ENCODE results near the gene KIF6.

The KIF6 gene

DNA sequence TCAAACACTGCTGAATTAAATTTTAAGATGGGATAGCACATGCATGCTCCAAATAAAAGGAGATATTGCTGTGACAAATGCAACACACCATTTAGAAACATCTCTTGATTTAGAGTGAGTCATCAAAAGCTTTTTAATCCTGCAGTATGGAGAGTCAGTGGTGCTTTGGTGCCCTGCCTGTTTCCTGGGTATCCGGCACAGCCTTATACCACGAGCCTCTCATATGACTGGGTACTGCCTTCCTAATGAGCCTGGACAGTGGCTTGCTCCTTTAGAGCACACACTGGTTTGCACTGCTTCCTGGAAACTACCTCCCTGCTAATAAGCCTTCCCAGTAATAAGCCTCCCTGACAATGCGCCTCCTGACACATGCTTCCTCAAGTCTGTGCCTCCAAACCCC, 337.4 kb downstream of the KIF6 start:
- Histone ChIP-seq H3K27me3 (ENCODE audit: control insufficient read depth, insufficient read depth, low read length) (no peaks in the 10 kb centered on the region), H3K9me3 (ENCODE audit: control insufficient read depth, low read length) (no peaks in the 10 kb centered on the region), H3K9ac (ENCODE audit: low read length) (no peak overlapping the region), H3K36me3 (ENCODE audit: control insufficient read depth, insufficient read depth, low read length) (no peaks in the 10 kb centered on the region), H3K4me3 (ENCODE audit: low read length) (no peak overlapping the region), H3K4me1 (ENCODE audit: control insufficient read depth, insufficient read depth, low read length) (no peaks in the 10 kb centered on the region)

DNA sequence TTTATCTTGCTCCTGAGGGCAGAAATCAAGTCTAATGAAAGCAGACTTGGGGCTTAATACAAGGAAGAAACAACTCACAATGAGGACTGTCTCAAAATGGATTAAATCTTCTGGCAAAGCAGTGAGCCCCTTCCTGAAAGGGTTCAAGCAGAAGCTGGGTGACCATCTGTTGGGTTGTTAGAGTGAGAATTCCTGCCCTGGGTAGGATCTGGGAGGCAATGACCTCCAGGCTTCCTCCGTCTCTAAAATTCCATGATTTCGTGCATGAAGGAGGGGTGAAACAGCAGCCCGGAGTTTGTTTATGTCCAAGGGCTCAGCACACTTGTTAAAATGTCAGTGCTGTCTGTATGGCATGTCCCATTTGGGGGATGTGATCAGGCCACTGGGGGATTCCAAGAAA, 338.7 kb downstream of the KIF6 start:
- no peaks in the 10 kb centered on the region for H3K4me1 ChIP-seq (ENCODE audit: control insufficient read depth, insufficient read depth, low read length)
- no peak overlapping the region for H3K9ac ChIP-seq (ENCODE audit: low read length)
- H3K27me3 ChIP-seq (ENCODE audit: control insufficient read depth, insufficient read depth, low read length): no peaks in the 10 kb centered on the region
- H3K36me3 ChIP-seq (ENCODE audit: control insufficient read depth, insufficient read depth, low read length): no peaks in the 10 kb centered on the region
- no peak overlapping the region for H3K4me3 ChIP-seq (ENCODE audit: low read length)
- no peaks in the 10 kb centered on the region for H3K9me3 ChIP-seq (ENCODE audit: control insufficient read depth, low read length)

DNA sequence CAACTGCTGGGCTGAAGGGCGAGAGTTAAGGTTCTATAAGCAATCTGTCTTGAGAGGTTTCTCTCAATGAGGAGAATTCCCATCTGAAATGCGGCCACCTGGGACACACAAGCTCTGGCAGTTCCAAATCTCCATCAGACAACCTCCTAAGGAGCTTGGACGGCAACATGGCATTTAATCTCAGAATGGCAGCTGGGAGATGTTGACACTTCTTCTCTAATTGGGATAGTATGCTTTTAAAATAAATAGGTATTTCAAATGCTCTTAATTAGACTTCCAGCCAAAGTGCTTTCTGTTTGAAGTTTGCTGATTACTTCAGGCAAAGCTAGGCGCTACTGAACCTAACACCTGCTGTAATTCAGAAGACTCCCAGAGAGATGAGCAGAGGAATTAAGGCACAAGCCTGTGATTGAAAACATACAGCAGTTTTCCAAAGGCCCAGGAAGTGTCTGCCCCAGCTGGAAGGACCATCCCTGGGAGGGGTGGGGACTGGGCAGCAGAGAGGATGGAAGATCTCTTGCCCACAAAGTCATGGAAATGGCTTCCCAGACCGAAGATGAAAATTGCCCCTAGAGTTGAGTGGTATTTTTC, 343.6 kb downstream of the KIF6 start:
- H3K9ac ChIP-seq (ENCODE audit: low read length): no peak overlapping the region
- no peaks in the 10 kb centered on the region for H3K4me1 ChIP-seq (ENCODE audit: control insufficient read depth, insufficient read depth, low read length)
- no peaks in the 10 kb centered on the region for H3K27me3 ChIP-seq (ENCODE audit: control insufficient read depth, insufficient read depth, low read length)
- no peak overlapping the region for H3K4me3 ChIP-seq (ENCODE audit: low read length)
- no peaks in the 10 kb centered on the region for H3K36me3 ChIP-seq (ENCODE audit: control insufficient read depth, insufficient read depth, low read length)
- no peaks in the 10 kb centered on the region for H3K9me3 ChIP-seq (ENCODE audit: control insufficient read depth, low read length)

DNA sequence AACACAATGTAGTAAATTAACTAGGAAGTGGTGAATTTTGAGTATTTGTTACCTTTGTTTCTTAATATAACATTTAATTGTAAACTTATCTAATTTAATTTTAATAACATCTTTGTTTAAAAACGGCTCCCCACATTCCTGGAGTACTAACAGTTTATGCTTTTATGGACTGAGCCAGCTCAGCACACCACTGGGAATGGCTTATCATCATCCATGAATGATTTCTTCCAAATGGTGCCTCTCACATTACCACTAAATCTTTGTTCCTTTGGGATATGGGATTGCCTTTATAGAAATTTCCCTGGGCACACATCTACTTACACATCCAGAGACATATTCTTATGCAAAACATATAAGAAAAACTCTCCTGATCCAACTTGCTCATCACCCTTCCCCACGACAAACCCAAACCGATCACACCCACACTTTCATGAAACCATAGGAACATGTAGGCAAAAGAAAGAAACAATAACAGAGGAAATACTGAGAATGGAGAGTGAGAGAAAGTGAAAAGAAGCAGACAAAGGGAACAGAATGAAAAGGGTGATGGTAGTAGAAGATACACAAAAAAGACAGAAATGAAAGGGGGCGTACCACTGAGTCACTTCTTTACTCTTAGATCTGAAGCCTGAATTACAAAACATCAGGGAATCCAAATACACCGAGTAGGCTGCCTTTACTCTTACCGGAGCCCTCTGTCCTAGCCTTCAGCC, 344.2 kb downstream of the KIF6 start:
- H3K4me3 ChIP-seq (ENCODE audit: low read length): no peak overlapping the region
- H3K9ac ChIP-seq (ENCODE audit: low read length): no peak overlapping the region
- no peaks in the 10 kb centered on the region for H3K36me3 ChIP-seq (ENCODE audit: control insufficient read depth, insufficient read depth, low read length)
- H3K9me3 ChIP-seq (ENCODE audit: control insufficient read depth, low read length): no peaks in the 10 kb centered on the region
- no peaks in the 10 kb centered on the region for H3K27me3 ChIP-seq (ENCODE audit: control insufficient read depth, insufficient read depth, low read length)
- H3K4me1 ChIP-seq (ENCODE audit: control insufficient read depth, insufficient read depth, low read length): no peaks in the 10 kb centered on the region

DNA sequence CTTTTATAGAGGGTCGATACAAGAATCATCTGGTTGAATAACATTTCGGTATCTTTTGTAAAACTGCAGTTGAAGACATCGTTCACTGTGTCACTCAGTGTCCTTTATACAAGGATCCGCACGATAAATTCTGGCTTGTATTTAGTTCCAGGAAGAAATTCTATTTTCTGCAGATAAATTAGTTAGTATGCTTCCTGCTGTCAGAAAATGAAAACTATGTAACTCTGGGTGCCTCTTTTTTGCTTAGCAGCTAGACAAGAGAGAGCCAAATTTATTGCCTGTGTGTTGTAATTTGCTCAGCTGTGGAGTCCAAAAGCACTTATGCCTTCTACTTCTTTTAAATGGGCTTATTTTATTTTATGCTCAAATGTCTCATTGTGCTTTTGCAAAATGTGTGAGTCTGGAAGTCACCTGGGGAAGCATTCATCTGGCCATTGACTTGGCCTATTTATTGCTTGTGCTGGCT, 346.2 kb downstream of the KIF6 start:
- Histone ChIP-seq H3K27me3 (ENCODE audit: control insufficient read depth, insufficient read depth, low read length) (no peaks in the 10 kb centered on the region), H3K4me3 (ENCODE audit: low read length) (no peak overlapping the region), H3K4me1 (ENCODE audit: control insufficient read depth, insufficient read depth, low read length) (no peaks in the 10 kb centered on the region), H3K36me3 (ENCODE audit: control insufficient read depth, insufficient read depth, low read length) (no peaks in the 10 kb centered on the region), H3K9ac (ENCODE audit: low read length) (no peak overlapping the region), H3K9me3 (ENCODE audit: control insufficient read depth, low read length) (no peaks in the 10 kb centered on the region)

DNA sequence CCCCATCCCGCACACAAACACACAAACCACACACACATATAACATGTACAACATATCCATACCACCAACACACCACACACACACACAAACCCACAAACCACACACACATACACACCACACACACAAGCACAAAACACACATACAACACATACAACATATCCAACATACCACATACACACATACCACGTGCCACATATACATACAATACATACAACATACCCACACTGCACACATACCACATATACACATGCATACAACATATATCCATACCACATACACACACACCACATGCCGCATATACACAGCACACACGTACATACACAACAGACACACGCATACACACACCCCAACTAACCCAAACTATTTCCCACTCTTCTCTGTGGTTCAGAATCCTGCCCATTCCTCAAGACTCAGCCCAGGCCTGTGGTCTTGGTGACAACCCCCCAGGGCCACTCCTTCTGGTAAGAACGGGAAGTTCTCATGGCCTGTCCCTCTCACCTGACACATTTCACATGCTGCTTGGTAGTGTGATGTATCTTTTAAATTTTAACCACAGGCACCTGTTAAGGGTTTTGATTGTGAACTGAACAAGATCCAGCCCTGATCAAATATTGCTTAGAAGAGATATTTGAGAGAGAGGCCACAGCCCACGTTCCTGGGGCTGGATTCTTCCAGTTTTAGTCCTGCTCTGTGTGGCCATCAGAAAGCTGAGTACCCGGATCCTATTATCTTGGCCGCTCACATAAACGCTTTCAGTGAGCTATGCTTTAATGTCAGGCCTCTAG, 346.8 kb downstream of the KIF6 start:
- no peaks in the 10 kb centered on the region for H3K27me3 ChIP-seq (ENCODE audit: control insufficient read depth, insufficient read depth, low read length)
- no peak overlapping the region for H3K4me3 ChIP-seq (ENCODE audit: low read length)
- H3K36me3 ChIP-seq (ENCODE audit: control insufficient read depth, insufficient read depth, low read length): no peaks in the 10 kb centered on the region
- no peaks in the 10 kb centered on the region for H3K4me1 ChIP-seq (ENCODE audit: control insufficient read depth, insufficient read depth, low read length)
- H3K9me3 ChIP-seq (ENCODE audit: control insufficient read depth, low read length): no peaks in the 10 kb centered on the region
- no peak overlapping the region for H3K9ac ChIP-seq (ENCODE audit: low read length)

DNA sequence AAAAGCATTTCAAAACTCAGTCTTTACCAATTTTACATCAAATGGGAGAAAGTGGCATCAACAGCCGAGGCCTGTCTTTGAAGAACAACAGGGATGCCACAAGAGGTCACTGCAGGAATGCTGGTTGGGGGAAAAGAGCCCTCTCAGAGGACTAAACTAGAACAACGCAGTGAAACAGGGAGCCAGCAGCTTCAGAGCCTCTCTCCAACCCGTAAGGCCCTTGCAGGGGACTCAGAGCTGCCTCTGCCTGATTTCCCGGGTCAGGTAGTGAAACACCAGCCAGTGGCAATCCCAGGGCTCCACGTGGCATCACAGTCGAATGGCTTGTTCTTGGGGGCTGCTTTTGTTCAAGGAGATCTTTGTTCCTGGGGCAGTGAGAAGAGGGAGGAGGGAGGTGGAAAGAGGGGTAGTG, 347.7 kb downstream of the KIF6 start:
- Histone ChIP-seq H3K36me3 (ENCODE audit: control insufficient read depth, insufficient read depth, low read length) (no peaks in the 10 kb centered on the region), H3K4me1 (ENCODE audit: control insufficient read depth, insufficient read depth, low read length) (no peaks in the 10 kb centered on the region), H3K4me3 (ENCODE audit: low read length) (no peak overlapping the region), H3K9me3 (ENCODE audit: control insufficient read depth, low read length) (no peaks in the 10 kb centered on the region), H3K9ac (ENCODE audit: low read length) (no peak overlapping the region), H3K27me3 (ENCODE audit: control insufficient read depth, insufficient read depth, low read length) (no peaks in the 10 kb centered on the region)

DNA sequence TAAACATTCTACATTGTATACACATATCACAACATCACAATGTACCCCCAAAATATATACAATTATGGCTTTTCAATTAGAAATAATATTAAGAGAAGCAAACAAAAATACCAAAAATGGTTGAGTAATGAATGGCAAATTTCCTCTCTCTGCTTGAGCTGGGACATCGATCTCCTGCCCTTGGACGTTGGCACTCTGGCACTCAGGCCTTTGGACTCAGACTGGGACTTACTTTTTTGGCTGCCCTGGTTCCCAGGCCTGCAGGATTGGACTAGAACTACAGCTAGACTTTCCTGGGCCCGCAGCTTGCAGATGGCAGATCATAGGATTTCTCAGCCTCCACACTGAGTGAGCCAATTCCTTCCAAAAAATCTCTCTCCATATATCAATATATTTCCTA, 349.8 kb downstream of the KIF6 start:
- Histone ChIP-seq H3K4me3 (ENCODE audit: low read length) (no peak overlapping the region), H3K9me3 (ENCODE audit: control insufficient read depth, low read length) (no peaks in the 10 kb centered on the region), H3K27me3 (ENCODE audit: control insufficient read depth, insufficient read depth, low read length) (peaks cover 4% of the 10 kb centered on the region), H3K9ac (ENCODE audit: low read length) (no peak overlapping the region), H3K4me1 (ENCODE audit: control insufficient read depth, insufficient read depth, low read length) (no peaks in the 10 kb centered on the region), H3K36me3 (ENCODE audit: control insufficient read depth, insufficient read depth, low read length) (no peaks in the 10 kb centered on the region)

DNA sequence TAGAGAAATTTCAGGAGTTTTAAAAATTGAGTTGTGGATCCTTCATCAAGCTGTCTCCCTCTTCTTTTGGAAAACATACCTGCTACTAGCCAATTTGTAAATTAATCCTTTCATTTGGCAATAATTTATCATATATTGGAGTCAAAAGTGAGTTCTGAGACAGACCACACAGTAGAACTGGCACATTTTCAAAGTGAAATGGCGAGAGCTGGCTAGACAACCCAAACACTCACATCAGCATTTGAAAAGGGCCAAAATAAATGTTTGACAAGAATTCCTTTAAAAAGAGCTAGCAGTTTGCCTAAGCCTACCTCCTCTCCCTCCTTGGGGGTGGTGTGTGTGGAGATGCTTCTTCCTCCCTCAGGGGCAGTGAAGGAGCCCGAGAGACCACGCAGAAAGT, 354.8 kb downstream of the KIF6 start:
- no peak overlapping the region for H3K4me3 ChIP-seq (ENCODE audit: low read length)
- H3K36me3 ChIP-seq (ENCODE audit: control insufficient read depth, insufficient read depth, low read length): no peaks in the 10 kb centered on the region
- no peaks in the 10 kb centered on the region for H3K4me1 ChIP-seq (ENCODE audit: control insufficient read depth, insufficient read depth, low read length)
- no peak overlapping the region for H3K9ac ChIP-seq (ENCODE audit: low read length)
- H3K27me3 ChIP-seq (ENCODE audit: control insufficient read depth, insufficient read depth, low read length): peaks cover 4% of the 10 kb centered on the region
- no peaks in the 10 kb centered on the region for H3K9me3 ChIP-seq (ENCODE audit: control insufficient read depth, low read length)

DNA sequence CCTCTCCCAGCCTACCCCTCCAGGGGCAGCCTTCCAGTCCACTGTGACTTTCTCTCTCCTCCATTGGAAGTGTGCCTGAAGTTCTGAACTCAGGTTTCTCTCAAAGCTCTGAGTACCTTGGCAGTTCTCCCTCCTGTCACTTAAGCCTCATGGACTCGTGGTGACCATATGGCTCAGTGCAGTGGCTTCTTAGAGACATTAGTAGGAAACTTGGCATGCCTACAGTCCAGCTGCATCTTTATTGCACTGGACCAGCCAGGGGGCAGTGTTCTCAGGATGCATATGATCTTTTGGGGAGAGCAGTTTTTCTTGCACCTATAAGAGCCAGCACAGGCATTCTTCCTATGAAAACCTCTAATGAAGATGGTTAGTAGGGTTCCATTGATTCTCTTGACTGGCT, 355.2 kb downstream of the KIF6 start:
- no peaks in the 10 kb centered on the region for H3K9me3 ChIP-seq (ENCODE audit: control insufficient read depth, low read length)
- no peaks in the 10 kb centered on the region for H3K36me3 ChIP-seq (ENCODE audit: control insufficient read depth, insufficient read depth, low read length)
- no peaks in the 10 kb centered on the region for H3K4me1 ChIP-seq (ENCODE audit: control insufficient read depth, insufficient read depth, low read length)
- H3K9ac ChIP-seq (ENCODE audit: low read length): no peak overlapping the region
- peaks cover 4% of the 10 kb centered on the region for H3K27me3 ChIP-seq (ENCODE audit: control insufficient read depth, insufficient read depth, low read length)
- no peak overlapping the region for H3K4me3 ChIP-seq (ENCODE audit: low read length)

DNA sequence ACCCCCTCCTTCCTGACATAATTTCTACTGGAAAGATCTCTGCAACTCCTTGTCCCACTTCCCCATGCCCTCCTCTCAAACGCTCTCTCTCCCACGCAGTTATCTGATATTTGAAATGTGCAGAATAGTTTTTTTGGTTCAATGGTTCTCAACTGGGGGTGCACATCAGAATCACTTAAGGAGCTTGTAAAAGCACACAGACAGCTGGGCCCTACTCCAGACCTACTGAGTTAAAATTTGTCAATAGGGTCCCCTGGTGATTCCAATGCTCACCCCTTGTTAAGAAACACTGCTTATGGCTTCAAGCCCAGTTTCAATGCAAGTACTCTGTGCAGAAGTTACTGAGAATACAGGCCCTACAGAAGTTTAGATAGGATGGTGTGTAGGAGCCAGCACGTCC, 357.5 kb downstream of the KIF6 start:
- no peaks in the 10 kb centered on the region for H3K9me3 ChIP-seq (ENCODE audit: control insufficient read depth, low read length)
- no peak overlapping the region for H3K4me3 ChIP-seq (ENCODE audit: low read length)
- H3K36me3 ChIP-seq (ENCODE audit: control insufficient read depth, insufficient read depth, low read length): no peaks in the 10 kb centered on the region
- H3K9ac ChIP-seq (ENCODE audit: low read length): no peak overlapping the region
- peaks cover 4% of the 10 kb centered on the region for H3K27me3 ChIP-seq (ENCODE audit: control insufficient read depth, insufficient read depth, low read length)
- no peaks in the 10 kb centered on the region for H3K4me1 ChIP-seq (ENCODE audit: control insufficient read depth, insufficient read depth, low read length)

DNA sequence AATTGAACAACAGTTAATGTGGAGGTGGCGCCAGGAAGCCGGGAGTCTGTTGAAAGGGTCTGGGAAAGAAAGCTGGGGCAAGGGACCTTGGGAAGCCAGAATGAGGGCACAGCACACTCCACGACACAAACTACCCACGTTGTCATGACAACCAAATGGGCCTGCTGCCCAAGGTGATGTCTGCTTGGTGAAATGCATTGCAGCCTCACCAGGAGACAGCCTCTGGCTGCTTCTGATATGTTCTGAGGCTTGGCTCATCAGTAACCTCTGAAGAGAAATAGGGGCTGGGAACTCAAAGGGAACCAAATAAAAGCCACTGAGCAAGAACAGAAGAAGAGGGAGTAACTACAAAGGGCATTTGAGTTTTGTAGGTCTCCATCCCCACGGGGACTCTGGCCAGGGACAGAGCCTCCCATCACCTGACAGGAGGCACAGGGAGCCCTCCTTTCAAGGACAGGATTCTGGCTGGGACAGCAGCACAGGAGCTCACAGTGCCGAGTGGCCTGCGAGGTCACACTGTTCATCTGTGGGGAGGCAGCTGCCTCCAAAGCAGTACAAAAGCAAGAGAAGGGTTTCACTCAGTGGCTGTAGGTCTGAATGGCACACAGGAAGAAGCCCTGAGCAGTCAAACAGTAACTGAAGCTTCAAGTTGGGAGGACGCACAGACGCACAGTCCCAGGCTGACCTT, 358.1 kb downstream of the KIF6 start:
- Histone ChIP-seq H3K36me3 (ENCODE audit: control insufficient read depth, insufficient read depth, low read length) (no peaks in the 10 kb centered on the region), H3K9ac (ENCODE audit: low read length) (no peak overlapping the region), H3K4me3 (ENCODE audit: low read length) (no peak overlapping the region), H3K4me1 (ENCODE audit: control insufficient read depth, insufficient read depth, low read length) (no peaks in the 10 kb centered on the region), H3K9me3 (ENCODE audit: control insufficient read depth, low read length) (no peaks in the 10 kb centered on the region), H3K27me3 (ENCODE audit: control insufficient read depth, insufficient read depth, low read length) (peaks cover 4% of the 10 kb centered on the region)
